OCI-LY3 (cell line): ENCODE measurements around the gene IGSF22.

Experiments
- H2AFZ ChIP-seq: fragments of 200-600, 300-600 bp; shearing (Covaris generic); 2 replicates; pipeline ENCODE4 v1.6.0; 2014; ENCODE audit warnings: antibody characterized with exemption, low read depth, low read length
- H3K27ac ChIP-seq: fragments of 200-600, 300-600 bp; sonication (generic); 2 replicates; pipeline ENCODE4 v1.5.1; 2014; ENCODE audit warnings: mild to moderate bottlenecking, low read length, moderate library complexity, mixed read lengths
- H3K27me3 ChIP-seq: fragments of 200-600, 300-600 bp; sonication (generic); 2 replicates; pipeline ENCODE4 v1.6.1; 2014; ENCODE audit warnings: low read depth, low read length, mixed read lengths
- H3K36me3 ChIP-seq: fragments of 200-600, 300-600 bp; sonication (generic); replicated peaks from 2 replicates; pipeline ENCODE3; 2014; ENCODE audit warnings: low read depth, low read length, mixed read lengths
- H3K4me1 ChIP-seq: fragments of 300-600, 200-600 bp; sonication (generic); 2 replicates; pipeline ENCODE4 v1.6.1; 2014; ENCODE audit warnings: low read length, mixed read lengths
- H3K4me2 ChIP-seq: fragments of 200-600, 300-600 bp; sonication (generic); 2 replicates; pipeline ENCODE4 v1.6.1; 2014; ENCODE audit warnings: low read length, mixed read lengths
- H3K4me3 ChIP-seq: fragments of 300-600, 200-600 bp; sonication (generic); 2 replicates; pipeline ENCODE4 v1.5.1; 2014; ENCODE audit warnings: antibody characterized with exemption, mild to moderate bottlenecking, low read length, moderate library complexity
- H3K79me2 ChIP-seq: fragments of 300-600, 200-600 bp; shearing (Covaris generic); 2 replicates; pipeline ENCODE4 v1.6.1; 2014; ENCODE audit warnings: mild to moderate bottlenecking, low read length, mixed read lengths
- H3K9ac ChIP-seq: fragments of 300-600, 200-600 bp; shearing (Covaris generic); 2 replicates; pipeline ENCODE4 v1.6.0; 2014; ENCODE audit warnings: mild to moderate bottlenecking, low read length, moderate library complexity
- H3K9me3 ChIP-seq: fragments of 200-600, 300-600 bp; shearing (Covaris generic); 2 replicates; pipeline ENCODE4 v1.6.1; 2014; ENCODE audit warnings: low read length, mixed read lengths; ENCODE audit not compliant: insufficient read depth
- H4K20me1 ChIP-seq: fragments of 200-600, 300-600 bp; sonication (generic); 2 replicates; pipeline ENCODE4 v1.6.1; 2016; ENCODE audit warnings: low read length, mixed read lengths; ENCODE audit not compliant: insufficient read depth
- CTCF ChIP-seq: fragments of 200-600, 300-600 bp; sonication (generic); IDR thresholded peaks from 2 replicates; pipeline ENCODE4 v1.5.1; 2014; ENCODE audit warnings: antibody characterized with exemption, low read length, low read depth
- EZH2phosphoT487 ChIP-seq: fragments of 200-600 bp; shearing (Covaris generic); IDR thresholded peaks from 2 replicates; pipeline ENCODE4 v1.6.1; 2018; ENCODE audit warnings: antibody characterized with exemption, mixed run types, low read depth

IGSF22 gene

GRCh38 chr11:18657673-18658072 is 68.3 kb downstream of the IGSF22 start:
- no peak overlapping the region for H3K4me2 ChIP-seq
- no peaks in the 10 kb centered on the region for H3K79me2 ChIP-seq
- H3K9me3 ChIP-seq: no peaks in the 10 kb centered on the region
- no peaks in the 10 kb centered on the region for H3K4me1 ChIP-seq
- peaks cover 11% of the 10 kb centered on the region for H3K27me3 ChIP-seq
- no peak overlapping the region for H3K27ac ChIP-seq
- no peak overlapping the region for H3K9ac ChIP-seq
- no peaks in the 10 kb centered on the region for H4K20me1 ChIP-seq
- H2AFZ ChIP-seq: no peak overlapping the region
- TF ChIP-seq EZH2phosphoT487 (no peak), CTCF (no peak)
- no peak overlapping the region for H3K4me3 ChIP-seq
- no peaks in the 10 kb centered on the region for H3K36me3 ChIP-seq
